ENCODE data around the gene AP1G2. TPM values are rescaled to one million over a fixed set of nuclear protein-coding genes. Genes with fewer than 3 reads are reported as not detected.

AP1G2 gene
- total and polyA plus RNA-seq, 12 donors: 6.6 to 58.5 (median 10.8) TPM

DNA sequence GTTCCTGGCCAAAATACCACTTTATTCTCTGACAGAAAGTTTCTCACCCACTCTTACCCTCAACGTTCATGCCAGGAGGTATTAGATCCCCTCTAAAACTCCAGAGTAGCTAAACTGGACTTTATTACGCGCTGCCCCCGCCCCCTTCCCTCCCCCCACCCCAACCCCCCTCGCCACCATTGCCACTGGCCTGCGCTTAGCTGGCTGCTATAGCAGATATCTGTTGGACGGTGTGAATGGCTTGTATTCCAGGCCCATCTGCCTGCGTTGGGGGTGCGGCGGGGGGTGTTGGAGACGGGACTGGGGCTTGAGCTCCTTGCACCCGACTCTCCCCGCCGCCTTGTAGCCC is 12.1 kb downstream of the AP1G2 start:
- no peak for DNase-seq
- Histone ChIP-seq H3K27me3 (peaks cover 0 to 5% (median 0%) of the 10 kb centered on the region in 7 donors), H3K36me3 (peaks cover 0 to 24% (median 0%) of the 10 kb centered on the region in 9 donors), H3K27ac (peak overlapping the region; percentile 93 to 100 (median 97)), H3K9me3 (no peaks in the 10 kb centered on the region), H3K4me1 (peaks cover 5 to 40% (median 26%) of the 10 kb centered on the region in 9 donors), H3K4me3 (peak overlapping the region; percentile 58 to 93 (median 82))
- peak in 2 of 8 donors; percentile 6 to 15 for ATAC-seq
- no peak for TF ChIP-seq CTCF (IDR thresholded peaks at IDR 0.05)
- intact Hi-C loops (cut with DNase I): loop anchor here in 5 of 10 donors (2.0 to 10.0 kb wide), 3 partner anchors 87 to 233 kb away; partner anchors contain the start of genes PABPN1 (in 4 of the 5) and NGDN (in 1 of the 5)
- 1 to 3% methylated on average over 14 of the region's 14 CpGs for WGBS, 2 donors

DNA sequence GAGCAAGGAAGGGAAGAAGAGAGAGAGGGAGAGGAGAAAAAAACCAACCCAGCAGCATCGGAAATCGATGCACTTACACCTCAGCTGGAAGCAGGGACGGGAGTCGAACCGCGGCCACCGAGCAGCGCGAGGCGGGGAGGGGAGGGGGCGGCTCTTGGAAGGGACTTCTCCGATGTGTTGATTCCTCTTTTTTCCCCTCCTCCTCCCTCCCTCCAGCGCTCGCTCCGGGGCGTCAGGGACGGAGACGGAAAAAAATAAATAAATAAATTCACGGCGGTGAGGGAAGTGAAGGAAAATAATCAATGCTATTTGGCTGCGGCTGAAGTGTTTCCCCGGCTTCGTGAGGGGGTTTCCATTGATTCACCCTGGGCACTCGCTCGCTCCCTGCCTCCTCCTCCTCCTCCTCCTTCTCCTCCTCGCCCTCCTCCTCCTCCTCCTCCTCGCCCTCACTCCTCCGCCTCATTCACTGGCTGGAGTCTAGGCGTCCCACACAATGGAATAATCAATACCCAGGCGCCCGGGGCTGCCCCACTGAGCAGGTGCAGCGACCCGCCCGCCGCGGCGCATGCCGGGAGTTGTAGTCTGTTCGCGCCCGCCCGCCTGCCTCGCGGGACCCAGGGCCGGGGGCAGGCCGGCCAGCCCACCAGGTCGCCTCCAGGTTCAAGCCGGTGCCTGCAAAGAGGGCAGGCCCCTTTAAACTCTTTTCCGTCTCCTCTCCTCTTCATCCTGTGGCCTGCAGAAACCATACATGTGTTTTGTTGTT is 16.1 kb downstream of the AP1G2 start, which contains the start of gene ZFHX2:
Gene ZFHX2, minus strand, starts transcription at position 500 of the 763 bp plus-strand sequence. CDS start 16,440 bp downstream, outside the sequence.
- H3K36me3 ChIP-seq: no peaks in the 10 kb centered on the region
- peak; percentile 77 to 81 for DNase-seq
- intact Hi-C loops (cut with DNase I): loop anchor here in 2 of 10 donors (10.0 kb wide), 1 partner anchor 227 kb away; the partner anchor contains the start of gene PABPN1 (in 2 of the 2)
- H3K9me3 ChIP-seq: no peaks in the 10 kb centered on the region
- no peak for TF ChIP-seq CTCF (IDR thresholded peaks at IDR 0.05)
- ATAC-seq: peak; percentile 36 to 72 (median 70)
- peak within 1 kb of the TSS in 8 of 10 donors; percentile 37 to 73 (median 58) for H3K27ac ChIP-seq
- H3K4me3 ChIP-seq: peak within 1 kb of the TSS; percentile 37 to 82 (median 72)
- WGBS, 2 donors: 1% methylated on average over 45 to 49 of the region's 49 CpGs
- peaks cover 0 to 29% (median 15%) of the 10 kb centered on the region in 9 donors for H3K4me1 ChIP-seq
- peaks cover 0 to 11% (median 0%) of the 10 kb centered on the region in 7 donors for H3K27me3 ChIP-seq

- 1 to 3% methylated on average over 37 of the region's 37 CpGs for WGBS, 2 donors
- Histone ChIP-seq H3K36me3 (no peaks in the 10 kb centered on the region), H3K27ac (peak overlapping the region in 8 of 10 donors; percentile 37 to 73 (median 58)), H3K4me3 (peak overlapping the region; percentile 37 to 82 (median 72)), H3K4me1 (peaks cover 0 to 33% (median 14%) of the 10 kb centered on the region in 9 donors), H3K27me3 (peaks cover 0 to 11% (median 0%) of the 10 kb centered on the region in 7 donors), H3K9me3 (no peaks in the 10 kb centered on the region)
- TF ChIP-seq CTCF (IDR thresholded peaks at IDR 0.05): no peak
- DNase-seq: peak; percentile 42 to 46
- intact Hi-C loops (cut with DNase I): loop anchor here in 3 of 10 donors (1.0 to 10.0 kb wide), 2 partner anchors 20 to 226 kb away; partner anchors contain the start of gene PABPN1 (in 2 of the 3)
- peak; percentile 10 to 44 (median 24) for ATAC-seq
Observed at GRCh38 chr14:23550812-23551265, 16.8 kb downstream of the AP1G2 start.

GRCh38 chr14:23550131-23550811 is 17.3 kb downstream of the AP1G2 start:
- Histone ChIP-seq H3K27ac (peak overlapping the region in 4 of 10 donors; percentile 47 to 73 (median 61)), H3K9me3 (no peaks in the 10 kb centered on the region), H3K27me3 (peaks cover 0 to 11% (median 0%) of the 10 kb centered on the region in 7 donors), H3K4me1 (peaks cover 0 to 34% (median 16%) of the 10 kb centered on the region in 9 donors), H3K36me3 (no peaks in the 10 kb centered on the region), H3K4me3 (peak overlapping the region; percentile 37 to 82 (median 72))
- ATAC-seq (peak in 2 of 8 donors; percentile 4 to 5), DNase-seq (no peak)
- no peak for TF ChIP-seq CTCF (IDR thresholded peaks at IDR 0.05)
- WGBS, 2 donors: 40 to 42% methylated on average over 12 of the region's 12 CpGs
- intact Hi-C loops (cut with DNase I): loop anchor here in 3 of 10 donors (1.0 to 10.0 kb wide), 2 partner anchors 19 to 225 kb away; partner anchors contain the start of gene PABPN1 (in 2 of the 3)

All from heart right ventricle (tissue), 16 donors.